NCI-H1417 (cell line): ENCODE data around the gene ITPR1.
A peak's percentile ranks its signal among the peaks of the same experiment; 100 is the strongest.

Source experiments
- DNase-seq, 3 experiments: peaks; one replicate each; lab custom pipeline; 2025; lab: John Stamatoyannopoulos, UW

ITPR1 gene

GRCh38 chr3:4744405-4745234 is 251.5 kb downstream of the ITPR1 start:
- DNase-seq, result peak in 1 of 3 experiments; percentile 13

- no peak for DNase-seq
These were observed 252.1 kb downstream of the ITPR1 start for GRCh38 chr3:4745235-4745610.

DNA sequence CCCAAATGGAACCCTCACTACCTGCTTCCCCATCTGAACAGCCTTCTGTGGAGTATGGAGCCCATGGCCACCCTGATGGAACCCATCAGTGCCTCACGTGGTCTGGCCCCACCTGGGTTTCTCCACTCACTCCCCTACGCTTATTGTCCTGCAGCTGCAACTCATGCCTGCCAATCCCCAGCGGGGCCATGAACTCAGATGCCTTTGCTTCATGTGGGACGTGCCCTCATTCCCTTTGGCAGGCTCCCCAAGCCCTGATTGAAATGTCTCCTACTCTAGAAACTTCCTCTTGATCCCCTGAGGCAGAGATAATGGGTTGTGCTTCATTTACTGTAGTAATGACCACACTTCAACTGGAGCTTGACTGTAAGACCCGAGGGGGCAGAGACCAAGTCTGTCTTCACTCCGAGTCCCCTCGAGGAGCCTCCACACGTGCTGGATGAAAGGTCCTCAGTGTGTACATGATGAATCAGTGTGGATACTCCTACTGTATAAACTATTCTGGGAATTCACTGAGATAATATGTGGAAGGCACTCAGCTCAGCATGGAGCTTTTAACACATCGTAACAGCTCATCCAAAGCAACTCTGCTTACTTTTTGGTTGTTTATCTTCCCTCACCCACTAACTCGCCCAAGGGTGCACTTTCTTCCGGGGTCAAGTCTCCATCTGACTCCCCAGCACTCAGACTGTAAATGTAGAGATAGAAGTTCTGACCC is 253.3 kb downstream of the ITPR1 start:
- no peak for DNase-seq

- no peak for DNase-seq
These were observed 255.0 kb downstream of the ITPR1 start for GRCh38 chr3:4748127-4748526.

DNA sequence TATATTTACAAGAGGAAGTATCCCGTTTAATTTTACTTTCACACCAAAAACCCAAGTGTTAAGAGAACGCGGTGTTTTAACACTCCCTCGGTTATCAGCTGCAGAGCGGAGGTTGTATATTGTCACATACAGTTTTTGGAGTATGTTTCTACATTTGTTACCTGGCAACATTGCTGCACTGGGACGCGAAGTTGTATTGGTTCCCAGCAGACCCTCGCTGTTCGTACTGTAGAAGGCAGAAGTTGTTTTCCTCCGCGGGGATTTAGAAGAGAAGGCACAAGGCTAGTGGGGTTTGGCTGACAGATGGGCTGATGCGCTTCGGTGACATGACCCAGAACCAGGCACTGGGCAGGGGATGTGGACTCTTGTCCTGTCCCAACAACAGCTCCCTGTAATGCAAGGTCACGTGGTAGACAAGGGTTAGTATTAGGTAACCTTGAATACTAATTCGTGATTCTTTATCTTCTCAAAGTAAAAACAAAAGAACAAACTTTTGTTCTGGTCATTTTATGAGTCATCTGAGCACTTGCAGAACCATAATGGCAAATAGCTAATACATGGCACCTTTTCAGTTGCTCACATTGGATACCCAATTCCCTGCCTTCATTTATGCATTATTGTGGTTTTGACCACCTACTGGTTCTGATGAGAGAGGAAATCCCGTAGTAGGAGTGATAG is 255.7 kb downstream of the ITPR1 start:
- DNase-seq, result no peak

DNA sequence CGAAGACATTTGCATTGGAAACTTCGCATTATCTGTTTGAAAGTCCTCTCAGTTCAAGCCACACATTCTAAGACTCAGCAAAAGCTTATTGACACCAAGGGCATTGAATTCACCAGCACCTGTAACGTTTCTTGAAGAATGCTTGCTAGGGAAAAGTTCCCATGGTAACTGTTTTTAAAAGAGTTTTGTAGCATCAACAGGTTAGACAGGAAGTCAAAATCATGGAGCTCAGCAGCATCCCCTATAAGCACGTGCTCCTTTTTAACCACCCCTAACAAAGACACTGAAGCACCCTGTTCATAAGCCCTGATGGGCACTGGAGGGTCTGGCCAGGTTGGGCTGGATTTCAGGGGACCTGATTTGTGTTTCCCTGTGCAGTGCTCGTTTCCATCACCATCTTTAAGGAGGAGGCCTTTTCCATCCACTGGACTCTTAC is 256.4 kb downstream of the ITPR1 start:
- DNase-seq, result no peak

DNA sequence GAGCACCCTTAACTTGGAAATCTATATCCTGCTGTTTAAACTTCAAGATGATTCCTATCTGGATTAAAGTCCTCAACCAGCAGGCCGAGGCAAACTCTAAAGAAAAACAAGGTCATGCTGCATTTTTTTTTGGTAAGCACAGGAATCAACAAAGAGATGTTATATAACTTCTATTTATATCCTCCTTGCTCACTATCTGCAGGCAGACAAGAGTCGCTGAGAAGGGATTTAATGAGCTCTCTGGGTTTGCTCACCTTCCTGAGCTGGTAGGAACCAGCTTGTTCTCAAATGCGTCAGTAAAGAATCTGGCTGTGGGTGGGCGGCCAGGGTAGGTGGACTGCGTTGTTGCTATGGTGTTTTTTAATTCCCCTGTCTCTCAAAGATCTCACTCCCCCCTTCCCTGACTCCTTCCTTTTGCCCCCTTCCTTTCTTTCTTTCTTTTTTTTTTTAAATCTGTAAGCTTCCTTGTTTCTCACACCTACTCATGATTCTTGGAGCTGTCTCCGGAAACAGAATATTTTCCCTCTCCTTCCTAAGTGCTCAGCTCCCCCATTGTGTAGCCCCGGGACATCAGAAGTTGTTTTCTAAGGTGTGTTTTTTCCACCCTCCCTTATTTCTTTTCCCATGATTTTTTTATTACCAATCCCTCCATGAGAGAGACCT is 257.3 kb downstream of the ITPR1 start:
- peak in 1 of 3 experiments; percentile 17 for DNase-seq

- DNase-seq, result no peak
These were observed 257.9 kb downstream of the ITPR1 start for GRCh38 chr3:4751029-4751501.

- no peak for DNase-seq
These were observed 258.5 kb downstream of the ITPR1 start for GRCh38 chr3:4751502-4752101.

DNA sequence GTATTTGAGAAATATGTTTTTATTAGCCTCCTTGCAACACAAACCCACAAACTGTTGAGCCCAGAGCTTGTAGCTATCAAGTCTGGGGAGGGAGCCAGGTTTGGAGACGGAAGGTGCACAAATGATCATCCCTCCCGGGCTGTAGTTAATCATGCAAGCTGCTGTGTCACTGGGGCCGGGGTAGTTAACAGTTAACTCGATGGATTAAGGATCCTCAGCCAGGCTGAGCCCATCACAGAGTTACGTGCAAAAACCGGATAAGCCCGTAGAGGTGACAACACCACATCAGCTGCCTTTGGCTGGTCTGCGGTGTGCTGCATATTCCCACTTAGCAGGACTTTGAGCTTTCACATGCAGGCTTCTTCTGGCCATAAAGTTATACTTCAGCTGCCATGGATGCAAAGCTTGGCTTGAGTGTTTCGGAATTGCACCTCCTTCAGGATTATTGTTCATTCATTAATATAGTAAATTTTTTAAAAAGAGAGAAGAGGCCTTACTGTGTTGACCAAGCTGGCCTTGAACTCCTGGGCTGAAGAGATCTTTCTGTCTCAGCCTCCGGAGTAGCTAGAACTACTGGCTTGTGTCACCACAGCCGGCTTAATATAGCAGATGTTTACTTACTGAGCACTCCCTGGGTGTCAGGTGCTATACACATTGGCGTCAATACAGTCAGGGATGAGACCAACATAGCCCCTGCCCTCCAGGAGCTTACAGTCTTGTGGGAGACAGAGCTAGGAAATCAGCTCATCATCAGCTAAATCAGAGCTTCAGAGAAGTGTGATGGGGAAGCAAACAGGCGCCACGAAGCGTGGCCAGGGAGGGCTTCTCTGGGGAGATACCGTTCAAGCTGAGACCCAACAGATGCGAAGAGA is 259.3 kb downstream of the ITPR1 start:
- DNase-seq, result no peak

DNA sequence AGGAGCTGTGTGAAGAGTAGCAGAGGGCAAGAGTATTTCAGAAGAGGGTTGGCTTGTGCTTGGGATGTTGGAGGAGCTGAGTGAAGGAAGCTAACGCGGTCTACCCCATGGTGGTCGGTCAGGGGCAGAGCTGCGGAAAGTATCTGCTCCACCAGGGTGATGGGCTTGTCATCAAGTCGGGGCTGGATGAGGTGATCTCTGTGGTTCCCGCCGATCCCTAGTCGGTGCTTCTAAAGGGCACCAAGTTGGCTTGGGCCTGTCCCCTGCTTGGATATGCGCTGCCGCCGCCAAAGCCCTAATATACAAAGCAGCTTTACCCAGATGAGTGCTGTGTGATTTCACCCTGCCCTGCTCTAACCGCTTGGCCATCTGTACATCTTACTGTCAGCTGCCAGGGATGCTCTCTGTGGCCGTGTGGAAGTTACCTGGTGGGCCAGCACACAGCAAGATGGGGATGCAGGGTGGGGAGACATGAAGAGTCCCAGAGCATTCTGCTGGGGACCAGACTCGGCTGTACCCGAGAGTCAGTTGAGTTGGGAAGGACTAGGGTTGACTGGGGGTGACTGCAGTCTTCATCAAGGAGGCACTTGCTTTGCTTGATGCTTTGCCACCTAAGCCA is 260.0 kb downstream of the ITPR1 start:
- DNase-seq, result no peak

- DNase-seq, result no peak
These were observed 261.3 kb downstream of the ITPR1 start for GRCh38 chr3:4754180-4755086.

DNA sequence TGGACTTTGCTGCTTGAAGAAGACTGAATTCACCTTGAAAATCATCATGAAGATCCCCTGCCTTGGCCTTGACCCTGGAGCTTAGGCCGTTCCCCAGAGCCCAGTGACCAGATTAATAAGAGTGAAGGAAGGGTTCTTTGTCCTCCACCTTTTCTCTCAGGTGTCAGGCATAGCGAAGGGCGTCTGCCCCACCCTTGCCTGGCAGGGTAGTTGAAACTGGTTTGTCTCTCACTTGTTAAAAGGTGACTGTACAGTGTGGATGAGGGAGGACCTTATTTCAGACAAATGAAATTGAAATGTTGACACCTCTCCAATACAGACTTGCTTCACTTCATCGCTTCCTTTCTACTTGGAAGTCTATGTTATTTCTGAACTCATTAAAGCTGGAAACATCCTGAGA is 262.4 kb downstream of the ITPR1 start:
- DNase-seq, result no peak

- DNase-seq, result peak in 1 of 3 experiments; percentile 2
These were observed 263.1 kb downstream of the ITPR1 start for GRCh38 chr3:4756057-4756775.

- peak in 2 of 3 experiments; percentile 6 to 28 for DNase-seq
These were observed 263.9 kb downstream of the ITPR1 start for GRCh38 chr3:4756855-4757574.

- DNase-seq, result no peak
These were observed 264.6 kb downstream of the ITPR1 start for GRCh38 chr3:4757575-4758248.

GRCh38 chr3:4758249-4758860 is 265.2 kb downstream of the ITPR1 start:
- no peak for DNase-seq
